HCT116 (cell line): ENCODE data around the gene TMEM141.

Experiments used
- CTCF ChIP-seq, 3 experiments: fragments of 200-600 bp in 1 of 3; sonication (generic) in 1 of 3; IDR thresholded peaks in 2 of 3; conservative IDR thresholded peaks in 1 of 3; 2 replicates each; pipeline ENCODE4 v1.5.1; 2012 to 2017; ENCODE audit warnings: low read depth in 2 of 3, low read length in 2 of 3, antibody characterized with exemption in 1 of 3, borderline replicate concordance in 1 of 3, control low read depth in 1 of 3, mild to moderate bottlenecking in 1 of 3, mixed read lengths in 1 of 3, mixed run types in 1 of 3, moderate library complexity in 1 of 3; ENCODE audit not compliant: insufficient read depth in 1 of 3
- EGR1 ChIP-seq: IDR thresholded peaks from 2 replicates; pipeline ENCODE4 v1.6.1; 2012; ENCODE audit warnings: low read depth
- EZH2 ChIP-seq: fragments of 200-600 bp; sonication (generic); IDR thresholded peaks from 2 replicates; pipeline ENCODE4 v1.6.1; 2017; ENCODE audit warnings: antibody characterized with exemption, mixed run types
- EZH2phosphoT487 ChIP-seq: fragments of 200-600 bp; IDR thresholded peaks from 2 replicates; pipeline ENCODE4 v1.6.1; 2018; ENCODE audit warnings: antibody characterized with exemption, borderline replicate concordance
- MAX ChIP-seq: IDR thresholded peaks from 2 replicates; pipeline ENCODE4 v1.6.1; 2012
- POLR2A ChIP-seq: IDR thresholded peaks from 2 replicates; pipeline ENCODE4 v1.7.0; 2011; ENCODE audit warnings: borderline replicate concordance; ENCODE audit not compliant: insufficient read depth, insufficient read length; ENCODE audit errors: extremely low read depth
- POLR2AphosphoS5 ChIP-seq: IDR thresholded peaks from 2 replicates; pipeline ENCODE4 v1.6.1; 2011; ENCODE audit warnings: mild to moderate bottlenecking, low read depth, low read length, moderate library complexity
- RAD21 ChIP-seq: IDR thresholded peaks from 2 replicates; pipeline ENCODE4 v1.6.1; 2012; ENCODE audit warnings: low read depth, mild to moderate bottlenecking
- SIN3A ChIP-seq: IDR thresholded peaks from 2 replicates; pipeline ENCODE4 v1.6.1; 2012; ENCODE audit warnings: low read depth
- SRF ChIP-seq: IDR thresholded peaks from 2 replicates; pipeline ENCODE4 v1.6.1; 2012; ENCODE audit warnings: low read depth
- ZBTB33 ChIP-seq: IDR thresholded peaks from 2 replicates; pipeline ENCODE4 v1.6.1; 2011; ENCODE audit warnings: mild to moderate bottlenecking, low read length, moderate library complexity; ENCODE audit not compliant: insufficient replicate concordance; ENCODE audit errors: extremely low read depth

- TF ChIP-seq POLR2AphosphoS5 (no peak), POLR2A (no peak), CTCF (IDR thresholded peaks at IDR 0.05 in 2 of 3, conservative IDR thresholded peaks at IDR 0.05 in 1 of 3; ENCODE audit: borderline replicate concordance in 1 of 3, insufficient read depth in 1 of 3, low read depth in 2 of 3, low read length in 2 of 3) (no peak), RAD21 (no peak), SRF (no peak), ZBTB33 (no peak), EGR1 (no peak), EZH2phosphoT487 (no peak), EZH2 (no peak), MAX (no peak), SIN3A (no peak)
Observed at GRCh38 chr9:136764301-136764891, 26.7 kb upstream of the TMEM141 start, which contains the start of gene LCN15.
